GM18526 (cell line): Measurements from ENCODE around the gene SHROOM3.

ENCODE experiments used
- POLR2A ChIP-seq: IDR thresholded peaks from 3 replicates; pipeline ENCODE4 v1.6.1; 2011; ENCODE audit not compliant: insufficient read length; ENCODE audit errors: extremely low read depth

SHROOM3 gene

GRCh38 chr4:76562836-76563453 is 127.9 kb downstream of the SHROOM3 start:
- TF ChIP-seq POLR2A: no peak

- TF ChIP-seq POLR2A: no peak
Observed at GRCh38 chr4:76563454-76564122, 128.6 kb downstream of the SHROOM3 start.

GRCh38 chr4:76564123-76564915 is 129.3 kb downstream of the SHROOM3 start:
- TF ChIP-seq POLR2A: no peak

- TF ChIP-seq POLR2A: no peak
Observed at GRCh38 chr4:76568262-76568661, 133.2 kb downstream of the SHROOM3 start.

GRCh38 chr4:76569225-76569624 is 134.2 kb downstream of the SHROOM3 start:
- TF ChIP-seq POLR2A: no peak

GRCh38 chr4:76569706-76570105 is 134.7 kb downstream of the SHROOM3 start:
- no peak for TF ChIP-seq POLR2A

- TF ChIP-seq POLR2A: no peak
Observed at GRCh38 chr4:76570141-76570973, 135.3 kb downstream of the SHROOM3 start.

GRCh38 chr4:76571274-76571673 is 136.2 kb downstream of the SHROOM3 start:
- TF ChIP-seq POLR2A: no peak

GRCh38 chr4:76572224-76572623 is 137.2 kb downstream of the SHROOM3 start:
- no peak for TF ChIP-seq POLR2A

- no peak for TF ChIP-seq POLR2A
Observed at GRCh38 chr4:76576824-76577223, 141.8 kb downstream of the SHROOM3 start.

GRCh38 chr4:76578002-76578560 is 143.1 kb downstream of the SHROOM3 start:
- no peak for TF ChIP-seq POLR2A

- no peak for TF ChIP-seq POLR2A
Observed at GRCh38 chr4:76579596-76580375, 144.8 kb downstream of the SHROOM3 start.

GRCh38 chr4:76581077-76581962 is 146.3 kb downstream of the SHROOM3 start:
- TF ChIP-seq POLR2A: no peak
